Ectodermal cell (in vitro differentiated cells): Measurements from ENCODE around the gene C6orf136.

ENCODE experiments used
- H3K27ac ChIP-seq: 2 replicates; pipeline ENCODE4 v1.7.0; 2013; ENCODE audit warnings: mild to moderate bottlenecking, low read depth, low read length; ENCODE audit not compliant: insufficient read depth, poor library complexity, severe bottlenecking
- H3K27me3 ChIP-seq: 2 replicates; pipeline ENCODE4 v1.7.0; 2013; ENCODE audit warnings: mild to moderate bottlenecking, low read length; ENCODE audit not compliant: insufficient read depth, control insufficient read depth, poor library complexity, severe bottlenecking
- H3K36me3 ChIP-seq: one replicate; pipeline ENCODE4 v1.7.0; 2013; ENCODE audit warnings: low read length; ENCODE audit not compliant: control insufficient read depth, insufficient read depth
- H3K4me1 ChIP-seq: one replicate; pipeline ENCODE4 v1.7.0; 2013; ENCODE audit warnings: low read length; ENCODE audit not compliant: control insufficient read depth, insufficient read depth
- H3K4me3 ChIP-seq: 2 replicates; pipeline ENCODE4 v1.7.0; 2013; ENCODE audit warnings: low read depth, low read length, control low read depth; ENCODE audit not compliant: insufficient read depth
- H3K9me3 ChIP-seq: 2 replicates; pipeline ENCODE4 v1.7.0; 2013; ENCODE audit warnings: mild to moderate bottlenecking, low read length, moderate library complexity; ENCODE audit not compliant: control insufficient read depth
- WGBS, 2 experiments: methylation state at CpG; one replicate each; pipeline ENCODE4 v1.1.7; 2013; ENCODE audit warnings: missing lambda C conversion rate in 2 of 2; 5-methylcytosine and 5-hydroxymethylcytosine counted together

C6orf136 gene

GRCh38 chr6:30610065-30610464, 36.9 kb upstream of the C6orf136 start:
- 93 to 97% methylated on average over 4 of the region's 4 CpGs for WGBS, 2 experiments
- peaks cover 14% of the 10 kb centered on the region for H3K4me1 ChIP-seq
- peaks cover 38% of the 10 kb centered on the region for H3K36me3 ChIP-seq
- no peaks in the 10 kb centered on the region for H3K27me3 ChIP-seq
- H3K4me3 ChIP-seq = no peak overlapping the region
- H3K27ac ChIP-seq = no peak overlapping the region
- H3K9me3 ChIP-seq = no peaks in the 10 kb centered on the region

DNA sequence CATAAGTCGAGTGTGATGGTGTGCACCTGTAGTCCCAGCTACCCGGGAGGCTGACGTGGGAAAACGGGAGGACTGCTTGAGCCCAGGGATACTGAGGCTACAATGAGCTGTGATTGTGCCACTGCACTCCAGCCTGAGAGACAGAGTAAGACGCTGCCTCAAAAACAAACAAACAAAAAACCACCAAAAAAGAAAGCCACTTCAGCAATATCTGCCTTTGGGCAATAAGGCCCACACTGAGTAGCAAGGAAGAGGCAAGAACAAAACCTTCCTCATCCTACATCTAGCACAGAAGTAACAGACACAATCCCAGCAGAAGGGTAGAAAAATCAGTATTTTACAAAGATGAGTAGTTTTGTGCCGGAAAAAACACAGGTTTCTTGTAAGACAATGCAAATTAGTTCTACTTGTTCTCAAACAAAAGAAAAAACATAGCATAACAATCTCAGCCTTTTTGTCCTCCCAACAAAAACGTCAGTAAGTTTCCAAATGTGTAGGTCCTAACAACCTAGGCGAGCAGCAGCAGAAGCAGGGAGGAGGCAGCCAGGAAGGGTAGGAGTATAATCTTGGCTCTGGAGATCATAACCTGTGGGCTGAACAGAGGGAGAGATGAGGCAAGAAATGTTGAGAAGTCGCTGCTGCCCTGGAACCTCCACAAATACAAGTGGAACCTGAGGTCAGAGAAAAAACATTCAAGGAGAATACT, 35.6 kb upstream of the C6orf136 start:
- Histone ChIP-seq H3K4me3 (no peak overlapping the region), H3K36me3 (peaks cover 26% of the 10 kb centered on the region), H3K27me3 (no peaks in the 10 kb centered on the region), H3K27ac (no peak overlapping the region), H3K4me1 (peaks cover 14% of the 10 kb centered on the region), H3K9me3 (no peaks in the 10 kb centered on the region)
- WGBS, 2 experiments = 89 to 90% methylated on average over 9 of the region's 9 CpGs

- H3K4me3 ChIP-seq = no peak overlapping the region
- peaks cover 21% of the 10 kb centered on the region for H3K36me3 ChIP-seq
Observed at GRCh38 chr6:30611856-30612194, 35.1 kb upstream of the C6orf136 start.

GRCh38 chr6:30612213-30612612, 34.7 kb upstream of the C6orf136 start:
- WGBS, 2 experiments = 100% methylated on average over 1 of the region's 1 CpG; no CpG with 5 or more reads in 1 of the 2 experiments
- Histone ChIP-seq H3K9me3 (no peaks in the 10 kb centered on the region), H3K36me3 (peaks cover 18% of the 10 kb centered on the region), H3K27ac (no peak overlapping the region), H3K4me3 (no peak overlapping the region), H3K4me1 (peaks cover 14% of the 10 kb centered on the region), H3K27me3 (no peaks in the 10 kb centered on the region)

More at GRCh38 chr6:30611856-30612194, 35.1 kb upstream of the C6orf136 start:
- 89 to 100% methylated on average over 2 of the region's 2 CpGs for WGBS, 2 experiments
- Histone ChIP-seq H3K4me1 (peaks cover 14% of the 10 kb centered on the region), H3K9me3 (no peaks in the 10 kb centered on the region), H3K27ac (no peak overlapping the region), H3K27me3 (no peaks in the 10 kb centered on the region)

DNA sequence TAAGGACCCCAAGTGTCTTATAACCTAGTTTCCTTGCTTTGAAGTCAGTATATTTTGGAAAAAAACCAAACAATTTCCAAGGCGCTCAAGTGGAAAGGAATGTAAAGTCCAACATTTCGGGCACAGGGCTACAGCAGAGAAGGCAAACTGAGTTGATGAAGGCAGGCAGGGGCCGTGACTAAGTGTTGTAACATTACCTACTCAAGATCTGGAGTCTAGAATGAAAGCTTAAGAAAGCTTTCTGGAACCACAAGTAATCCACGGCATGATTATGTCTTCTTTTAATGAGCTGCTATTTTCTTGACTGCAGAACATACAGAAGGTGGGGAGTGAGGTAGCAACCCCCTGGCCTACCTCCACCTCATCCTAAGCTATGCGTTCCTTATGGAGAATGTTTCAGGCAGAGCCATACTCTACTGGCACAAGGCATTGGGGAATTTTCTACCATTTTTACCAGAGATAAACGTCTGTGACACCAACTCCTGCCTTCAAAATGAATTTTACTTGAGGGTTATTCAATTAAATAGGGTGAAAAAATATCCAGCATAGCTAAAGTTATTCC, 34.2 kb upstream of the C6orf136 start:
- H3K36me3 ChIP-seq = peaks cover 12% of the 10 kb centered on the region
- H3K9me3 ChIP-seq = no peaks in the 10 kb centered on the region

GRCh38 chr6:30613251-30614043, 33.5 kb upstream of the C6orf136 start:
- peaks cover 5% of the 10 kb centered on the region for H3K36me3 ChIP-seq
- peaks cover 16% of the 10 kb centered on the region for H3K4me1 ChIP-seq
- H3K9me3 ChIP-seq = no peaks in the 10 kb centered on the region
- peak overlapping the region; percentile 85 for H3K4me3 ChIP-seq
- H3K27ac ChIP-seq = no peak overlapping the region
- H3K27me3 ChIP-seq = no peaks in the 10 kb centered on the region

More for the DNA sequence above, 34.2 kb upstream of the C6orf136 start:
- Histone ChIP-seq H3K4me3 (no peak overlapping the region), H3K4me1 (peaks cover 14% of the 10 kb centered on the region), H3K27me3 (no peaks in the 10 kb centered on the region), H3K27ac (no peak overlapping the region)
- WGBS, 2 experiments = 79 to 89% methylated on average over 6 of the region's 6 CpGs

GRCh38 chr6:30614044-30614842, 32.7 kb upstream of the C6orf136 start:
- WGBS, 2 experiments = 82 to 88% methylated on average over 7 to 8 of the region's 8 CpGs
- H3K36me3 ChIP-seq = no peaks in the 10 kb centered on the region

GRCh38 chr6:30614843-30615218, 32.1 kb upstream of the C6orf136 start:
- H3K27ac ChIP-seq = peak overlapping the region; percentile 99
- H3K4me1 ChIP-seq = peaks cover 18% of the 10 kb centered on the region
- peak overlapping the region; percentile 85 for H3K4me3 ChIP-seq
- no peaks in the 10 kb centered on the region for H3K9me3 ChIP-seq
- WGBS, 2 experiments = 0% methylated on average over 4 to 5 of the region's 6 CpGs
- H3K27me3 ChIP-seq = no peaks in the 10 kb centered on the region
- H3K36me3 ChIP-seq = no peaks in the 10 kb centered on the region

More at GRCh38 chr6:30614044-30614842, 32.7 kb upstream of the C6orf136 start:
- Histone ChIP-seq H3K27me3 (no peaks in the 10 kb centered on the region), H3K4me3 (peak overlapping the region; percentile 85), H3K4me1 (peaks cover 18% of the 10 kb centered on the region), H3K27ac (peak overlapping the region; percentile 99), H3K9me3 (no peaks in the 10 kb centered on the region)

GRCh38 chr6:30615219-30615957, 31.5 kb upstream of the C6orf136 start:
- 0% methylated on average over 5 to 7 of the region's 10 CpGs for WGBS, 2 experiments
- peak overlapping the region; percentile 99 for H3K27ac ChIP-seq
- H3K4me3 ChIP-seq = peak overlapping the region; percentile 85
- peaks cover 18% of the 10 kb centered on the region for H3K4me1 ChIP-seq
- no peaks in the 10 kb centered on the region for H3K27me3 ChIP-seq
- H3K36me3 ChIP-seq = no peaks in the 10 kb centered on the region
- H3K9me3 ChIP-seq = no peaks in the 10 kb centered on the region
